ENCODE measurements around the gene RNF26.

The RNF26 gene

DNA sequence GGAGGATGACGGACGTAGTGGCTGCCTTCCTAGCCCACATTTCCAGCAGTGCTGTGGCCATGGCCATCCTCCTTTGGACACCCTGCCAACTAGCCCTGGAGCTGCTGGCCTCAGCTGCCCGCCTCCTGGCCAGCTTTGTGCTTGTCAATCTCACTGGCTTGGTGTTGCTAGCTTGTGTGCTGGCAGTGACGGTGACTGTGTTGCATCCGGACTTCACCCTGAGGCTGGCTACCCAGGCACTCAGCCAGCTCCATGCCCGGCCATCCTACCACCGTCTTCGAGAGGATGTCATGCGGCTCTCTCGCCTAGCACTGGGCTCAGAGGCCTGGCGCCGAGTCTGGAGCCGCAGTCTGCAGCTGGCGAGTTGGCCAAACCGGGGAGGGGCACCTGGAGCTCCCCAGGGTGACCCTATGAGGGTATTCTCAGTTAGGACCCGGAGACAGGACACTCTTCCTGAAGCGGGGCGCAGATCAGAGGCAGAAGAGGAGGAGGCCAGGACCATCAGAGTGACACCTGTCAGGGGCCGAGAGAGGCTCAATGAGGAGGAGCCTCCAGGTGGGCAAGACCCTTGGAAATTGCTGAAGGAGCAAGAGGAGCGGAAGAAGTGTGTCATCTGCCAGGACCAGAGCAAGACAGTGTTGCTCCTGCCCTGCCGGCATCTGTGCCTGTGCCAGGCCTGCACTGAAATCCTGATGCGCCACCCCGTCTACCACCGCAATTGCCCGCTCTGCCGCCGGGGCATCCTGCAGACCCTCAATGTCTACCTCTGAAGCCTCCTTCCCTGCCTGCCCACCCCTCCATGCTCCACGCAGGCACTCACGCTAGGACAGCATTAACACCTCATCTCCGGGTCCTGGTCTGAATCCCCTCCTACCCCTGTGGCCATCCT is 1.6 kb downstream of the RNF26 start:
- peak overlapping the region in 1 of 2 donors; percentile 90 for H3K4me3 ChIP-seq (ENCODE audit: low read length in 2 of 2)
- H3K27me3 ChIP-seq (ENCODE audit: control insufficient read depth in 2 of 2, insufficient read depth in 2 of 2, low read length in 2 of 2), result peaks cover 6 to 8% of the 10 kb centered on the region in 2 donors

DNA sequence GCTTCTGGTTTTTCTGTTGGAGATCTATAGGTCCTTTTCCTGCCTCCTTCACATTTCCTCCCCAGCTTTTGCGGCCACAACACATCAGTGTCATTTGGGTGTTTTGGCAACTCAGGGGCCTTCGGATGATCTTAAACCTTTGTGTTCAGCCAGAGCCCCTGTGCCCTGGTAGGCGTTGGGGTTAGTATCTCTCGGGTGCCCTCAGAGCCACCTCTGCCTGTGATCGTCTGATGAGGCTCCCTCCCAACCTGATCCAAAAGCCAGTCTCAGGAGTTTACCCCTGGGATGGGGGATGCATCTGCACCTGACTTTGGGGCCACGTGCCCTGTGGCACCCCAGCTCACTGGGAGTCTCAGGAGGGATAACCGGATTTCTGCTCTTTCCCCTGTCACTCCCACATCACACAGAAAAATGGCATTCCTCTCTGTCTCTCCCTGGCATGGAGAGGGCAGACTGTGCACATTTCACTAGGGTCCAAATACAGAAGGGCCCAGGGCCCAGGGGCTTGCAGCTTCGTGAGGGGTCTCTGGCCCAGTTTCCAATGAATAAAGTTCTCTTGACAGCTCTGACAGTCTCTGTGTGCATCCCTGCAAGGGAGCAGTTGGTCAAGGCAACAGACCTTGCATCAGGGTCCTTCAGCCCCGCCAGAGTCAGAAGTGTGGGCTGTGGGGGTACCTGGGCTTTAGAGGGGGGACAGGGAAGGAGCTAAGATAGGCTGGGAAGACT is 2.6 kb downstream of the RNF26 start:
- H3K9me3 ChIP-seq (ENCODE audit: control insufficient read depth in 2 of 2, low read length in 2 of 2), result no peaks in the 10 kb centered on the region
- peaks cover 11 to 17% of the 10 kb centered on the region in 2 donors for H3K27me3 ChIP-seq (ENCODE audit: control insufficient read depth in 2 of 2, insufficient read depth in 2 of 2, low read length in 2 of 2)
- H3K36me3 ChIP-seq (ENCODE audit: control insufficient read depth in 2 of 2, insufficient read depth in 2 of 2, low read length in 2 of 2), result peaks cover 2 to 3% of the 10 kb centered on the region in 2 donors
- peak overlapping the region in 1 of 2 donors; percentile 58 for H3K27ac ChIP-seq (ENCODE audit: low read depth in 2 of 2, low read length in 2 of 2)
- H3K9ac ChIP-seq (ENCODE audit: low read depth in 1 of 2, low read length in 2 of 2), result no peak overlapping the region
- no peak overlapping the region for H3K4me3 ChIP-seq (ENCODE audit: low read length in 2 of 2)
- peaks cover 32 to 33% of the 10 kb centered on the region in 2 donors for H3K4me1 ChIP-seq (ENCODE audit: control insufficient read depth in 2 of 2, insufficient read depth in 2 of 2, low read length in 2 of 2)

More for the DNA sequence above, 1.6 kb downstream of the RNF26 start:
- Histone ChIP-seq H3K9me3 (ENCODE audit: control insufficient read depth in 2 of 2, low read length in 2 of 2) (no peaks in the 10 kb centered on the region), H3K4me1 (ENCODE audit: control insufficient read depth in 2 of 2, insufficient read depth in 2 of 2, low read length in 2 of 2) (peaks cover 25 to 30% of the 10 kb centered on the region in 2 donors), H3K36me3 (ENCODE audit: control insufficient read depth in 2 of 2, insufficient read depth in 2 of 2, low read length in 2 of 2) (peaks cover 2 to 3% of the 10 kb centered on the region in 2 donors), H3K9ac (ENCODE audit: low read depth in 1 of 2, low read length in 2 of 2) (no peak overlapping the region), H3K27ac (ENCODE audit: low read depth in 2 of 2, low read length in 2 of 2) (no peak overlapping the region)

DNA sequence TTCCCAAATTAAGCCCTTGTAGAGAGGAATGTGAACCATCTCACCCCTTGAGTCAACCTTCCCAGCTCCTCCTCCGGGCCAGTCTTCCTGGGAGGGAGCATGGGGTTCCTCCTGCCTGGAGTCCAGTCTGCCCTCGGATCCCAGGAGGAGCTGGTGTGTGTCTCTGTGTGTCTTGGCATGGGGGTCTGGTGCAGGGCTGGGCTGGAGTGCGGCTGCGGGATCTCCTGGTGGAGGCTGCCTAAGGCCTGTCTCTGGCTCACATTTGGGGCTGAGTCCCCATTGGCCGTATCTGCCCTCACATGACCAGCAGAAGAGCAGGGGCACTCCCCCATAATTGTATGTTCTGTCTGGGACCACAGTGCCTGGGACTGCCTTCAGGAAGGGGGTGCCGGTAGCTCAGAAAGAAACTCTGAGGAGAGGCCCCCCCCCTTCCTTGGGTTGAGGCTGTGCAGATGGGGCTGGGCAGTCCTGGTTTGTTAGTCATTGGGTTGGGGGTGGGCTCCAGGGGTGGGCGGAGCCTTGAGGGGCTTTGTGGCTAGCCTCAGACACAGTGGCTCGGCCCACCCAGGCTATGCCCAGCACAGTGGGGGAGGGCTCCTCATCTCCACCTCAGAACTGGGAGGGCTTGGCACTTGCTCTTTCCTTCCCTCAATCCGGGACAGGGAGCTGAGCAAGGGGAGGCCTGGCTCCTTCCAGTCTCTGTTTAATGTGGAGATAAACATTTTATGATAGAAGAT is 3.4 kb downstream of the RNF26 start:
- H3K4me1 ChIP-seq (ENCODE audit: control insufficient read depth in 2 of 2, insufficient read depth in 2 of 2, low read length in 2 of 2), result peaks cover 32 to 33% of the 10 kb centered on the region in 2 donors
- no peaks in the 10 kb centered on the region for H3K9me3 ChIP-seq (ENCODE audit: control insufficient read depth in 2 of 2, low read length in 2 of 2)
- no peak overlapping the region for H3K4me3 ChIP-seq (ENCODE audit: low read length in 2 of 2)
- peak overlapping the region; percentile 53 to 58 for H3K27ac ChIP-seq (ENCODE audit: low read depth in 2 of 2, low read length in 2 of 2)
- peaks cover 2 to 3% of the 10 kb centered on the region in 2 donors for H3K36me3 ChIP-seq (ENCODE audit: control insufficient read depth in 2 of 2, insufficient read depth in 2 of 2, low read length in 2 of 2)
- H3K27me3 ChIP-seq (ENCODE audit: control insufficient read depth in 2 of 2, insufficient read depth in 2 of 2, low read length in 2 of 2), result peaks cover 11 to 19% of the 10 kb centered on the region in 2 donors
- no peak overlapping the region for H3K9ac ChIP-seq (ENCODE audit: low read depth in 1 of 2, low read length in 2 of 2)

DNA sequence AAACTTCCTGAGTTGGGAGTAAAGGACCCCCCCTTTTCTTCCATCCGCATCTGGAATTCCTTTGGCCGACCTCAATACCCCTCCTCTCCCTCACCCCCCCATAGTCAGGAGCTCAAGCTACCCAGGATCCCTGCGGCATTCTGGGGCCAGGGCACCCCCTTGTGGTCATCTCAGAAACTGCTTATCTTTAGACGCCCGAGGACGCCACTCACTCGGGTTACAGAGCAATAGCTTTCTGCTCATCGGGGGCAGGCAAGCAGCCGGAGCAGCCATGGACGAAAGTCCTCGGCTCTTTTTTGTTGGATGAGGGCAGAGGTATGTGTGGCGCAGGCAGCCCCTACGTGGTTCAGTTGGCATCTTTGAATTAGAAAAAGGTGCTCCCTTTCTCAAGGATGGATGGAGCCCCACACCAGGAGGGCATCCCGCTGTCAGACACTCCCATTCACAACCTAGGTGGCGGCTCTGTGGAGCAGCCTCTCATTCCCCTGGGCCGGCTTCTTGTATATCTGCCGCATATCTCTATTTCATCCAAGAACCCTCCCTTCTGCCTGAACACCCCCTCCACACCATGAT is 4.1 kb downstream of the RNF26 start:
- Histone ChIP-seq H3K9me3 (ENCODE audit: control insufficient read depth in 2 of 2, low read length in 2 of 2) (no peaks in the 10 kb centered on the region), H3K27me3 (ENCODE audit: control insufficient read depth in 2 of 2, insufficient read depth in 2 of 2, low read length in 2 of 2) (peaks cover 11 to 19% of the 10 kb centered on the region in 2 donors), H3K27ac (ENCODE audit: low read depth in 2 of 2, low read length in 2 of 2) (peak overlapping the region; percentile 53 to 80), H3K4me3 (ENCODE audit: low read length in 2 of 2) (peak overlapping the region; percentile 37 to 58), H3K36me3 (ENCODE audit: control insufficient read depth in 2 of 2, insufficient read depth in 2 of 2, low read length in 2 of 2) (peaks cover 2 to 3% of the 10 kb centered on the region in 2 donors), H3K9ac (ENCODE audit: low read depth in 1 of 2, low read length in 2 of 2) (no peak overlapping the region), H3K4me1 (ENCODE audit: control insufficient read depth in 2 of 2, insufficient read depth in 2 of 2, low read length in 2 of 2) (peaks cover 32 to 33% of the 10 kb centered on the region in 2 donors)

DNA sequence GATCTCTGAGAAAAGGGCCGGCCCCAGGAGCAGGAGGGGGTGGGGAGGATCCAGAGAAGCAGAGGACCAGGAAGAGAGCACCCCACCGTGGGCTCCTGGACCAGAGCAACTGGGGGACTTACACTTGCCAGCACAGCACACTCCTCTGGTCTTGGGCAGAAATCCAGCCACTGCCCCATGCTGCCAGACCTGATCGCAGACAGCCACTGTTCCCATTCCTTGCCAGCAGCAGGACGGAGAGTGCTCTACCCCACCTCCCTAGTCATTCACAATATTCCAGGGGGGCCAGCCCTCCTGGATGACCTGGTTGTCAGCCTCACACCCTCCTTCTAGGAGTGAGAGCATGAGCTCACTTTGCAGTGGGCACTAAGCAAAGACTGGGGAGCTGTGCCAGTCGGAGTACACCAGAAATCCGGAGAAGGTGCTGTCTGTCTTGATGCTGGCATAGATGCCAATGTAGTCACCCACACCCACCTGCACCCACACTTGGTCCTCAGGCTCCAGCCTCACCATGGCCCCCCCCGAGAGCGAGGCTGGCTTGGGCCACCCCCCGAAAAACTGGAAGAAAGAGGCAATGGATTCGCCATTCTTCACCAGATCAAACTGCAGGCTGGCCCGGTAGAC is 4.8 kb downstream of the RNF26 start:
- H3K36me3 ChIP-seq (ENCODE audit: control insufficient read depth in 2 of 2, insufficient read depth in 2 of 2, low read length in 2 of 2), result peaks cover 2 to 3% of the 10 kb centered on the region in 2 donors
- H3K4me3 ChIP-seq (ENCODE audit: low read length in 2 of 2), result peak overlapping the region; percentile 56 to 58
- H3K27me3 ChIP-seq (ENCODE audit: control insufficient read depth in 2 of 2, insufficient read depth in 2 of 2, low read length in 2 of 2), result peaks cover 11 to 19% of the 10 kb centered on the region in 2 donors
- peak overlapping the region; percentile 78 to 80 for H3K27ac ChIP-seq (ENCODE audit: low read depth in 2 of 2, low read length in 2 of 2)
- H3K9ac ChIP-seq (ENCODE audit: low read depth in 1 of 2, low read length in 2 of 2), result peak overlapping the region; percentile 14 to 55
- peaks cover 28 to 30% of the 10 kb centered on the region in 2 donors for H3K4me1 ChIP-seq (ENCODE audit: control insufficient read depth in 2 of 2, insufficient read depth in 2 of 2, low read length in 2 of 2)
- H3K9me3 ChIP-seq (ENCODE audit: control insufficient read depth in 2 of 2, low read length in 2 of 2), result no peaks in the 10 kb centered on the region

DNA sequence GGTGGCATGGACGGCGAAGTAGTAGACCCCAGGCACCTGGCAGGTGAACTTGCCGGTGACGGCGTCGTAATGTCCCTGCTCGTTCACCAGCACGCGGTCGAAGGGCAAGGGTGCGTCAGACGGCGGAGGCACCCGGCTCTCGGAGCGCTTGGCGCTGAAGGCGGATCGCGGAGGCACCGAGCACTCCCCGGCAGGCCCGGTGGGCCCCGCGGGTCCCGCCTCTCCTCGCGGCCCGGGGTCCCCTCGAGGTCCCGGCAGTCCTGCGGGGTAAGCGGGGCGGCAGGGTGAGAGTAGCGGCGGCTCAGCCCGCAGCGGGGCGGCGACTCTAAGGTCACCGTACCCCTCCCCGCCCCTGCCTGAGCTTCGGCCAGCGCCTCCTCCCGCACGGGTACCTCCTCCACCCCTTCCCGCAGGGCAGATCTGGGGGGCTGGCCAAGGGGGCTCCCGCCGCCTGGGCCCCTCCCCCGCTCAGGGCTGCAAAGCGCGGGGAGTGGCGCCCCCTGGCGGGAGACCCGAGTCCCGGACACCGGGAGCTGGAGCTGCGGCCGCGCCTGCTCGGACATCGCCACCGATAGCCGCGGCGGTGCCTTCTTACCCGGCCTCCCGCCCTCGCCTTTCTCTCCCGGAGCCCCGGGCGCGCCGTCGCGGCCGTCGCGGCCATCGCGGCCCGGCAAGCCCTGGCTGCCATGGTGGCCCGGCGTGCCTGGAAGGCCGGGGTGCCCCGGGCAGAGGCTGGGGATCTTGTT is 5.4 kb downstream of the RNF26 start:
- Histone ChIP-seq H3K27me3 (ENCODE audit: control insufficient read depth in 2 of 2, insufficient read depth in 2 of 2, low read length in 2 of 2) (peaks cover 11 to 19% of the 10 kb centered on the region in 2 donors), H3K4me1 (ENCODE audit: control insufficient read depth in 2 of 2, insufficient read depth in 2 of 2, low read length in 2 of 2) (peaks cover 26 to 30% of the 10 kb centered on the region in 2 donors), H3K4me3 (ENCODE audit: low read length in 2 of 2) (peak overlapping the region; percentile 56 to 58), H3K9me3 (ENCODE audit: control insufficient read depth in 2 of 2, low read length in 2 of 2) (no peaks in the 10 kb centered on the region), H3K9ac (ENCODE audit: low read depth in 1 of 2, low read length in 2 of 2) (peak overlapping the region; percentile 14 to 64), H3K27ac (ENCODE audit: low read depth in 2 of 2, low read length in 2 of 2) (peak overlapping the region; percentile 78 to 80), H3K36me3 (ENCODE audit: control insufficient read depth in 2 of 2, insufficient read depth in 2 of 2, low read length in 2 of 2) (peaks cover 2 to 3% of the 10 kb centered on the region in 2 donors)

DNA sequence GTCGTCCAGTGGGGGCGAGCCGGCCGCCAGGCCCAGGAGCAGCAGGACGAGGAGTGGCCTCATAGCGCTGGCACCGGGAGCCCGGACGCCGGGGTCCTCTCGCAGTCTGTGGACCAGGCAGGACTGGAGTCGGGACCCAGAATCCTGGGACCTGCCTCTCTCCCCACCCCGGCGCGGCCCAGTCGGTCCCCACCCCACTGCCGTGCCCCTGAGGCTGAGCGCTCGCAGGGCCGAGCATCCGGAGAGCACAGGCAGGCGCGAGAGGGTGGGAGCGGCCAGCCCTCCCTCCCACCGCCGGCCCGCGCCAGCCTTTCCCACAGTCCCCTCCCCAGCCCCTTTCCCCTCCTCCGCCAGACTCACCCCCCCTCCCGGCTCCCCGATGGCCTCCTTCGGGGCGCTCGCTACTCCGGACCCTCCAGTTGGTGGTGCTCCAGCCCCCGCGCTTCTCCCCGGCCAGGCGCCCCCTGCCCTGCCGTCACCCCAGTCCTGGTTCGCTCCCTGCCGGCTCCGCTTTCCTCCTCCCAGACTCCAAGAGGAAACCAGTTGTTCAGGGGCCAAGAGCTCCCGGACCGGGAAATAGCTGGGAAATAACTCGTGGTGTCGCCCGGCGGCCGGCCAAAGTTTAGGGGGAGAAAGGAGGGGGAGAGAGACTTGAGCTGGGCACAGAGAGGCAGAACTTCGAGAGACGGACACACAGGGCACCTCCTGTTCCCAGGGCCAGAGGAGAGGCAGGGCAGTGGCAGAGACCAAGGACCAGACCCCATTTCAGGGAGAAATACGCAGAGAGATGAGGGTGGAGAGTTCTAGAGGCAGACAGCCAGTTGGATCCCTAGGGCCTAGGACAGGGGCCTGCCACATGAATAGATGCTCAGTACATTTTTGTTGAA is 6.3 kb downstream of the RNF26 start, which contains the start of gene C1QTNF5:
Gene C1QTNF5, minus strand, starts transcription at position 549 of the 887 bp plus-strand sequence. Its CDS starts 486 bp downstream, at position 63.
- H3K36me3 ChIP-seq (ENCODE audit: control insufficient read depth in 2 of 2, insufficient read depth in 2 of 2, low read length in 2 of 2), result peaks cover 2 to 3% of the 10 kb centered on the region in 2 donors
- H3K27ac ChIP-seq (ENCODE audit: low read depth in 2 of 2, low read length in 2 of 2), result peak within 1 kb of the TSS; percentile 78 to 80
- no peaks in the 10 kb centered on the region for H3K9me3 ChIP-seq (ENCODE audit: control insufficient read depth in 2 of 2, low read length in 2 of 2)
- H3K27me3 ChIP-seq (ENCODE audit: control insufficient read depth in 2 of 2, insufficient read depth in 2 of 2, low read length in 2 of 2), result peaks cover 11 to 19% of the 10 kb centered on the region in 2 donors
- H3K4me3 ChIP-seq (ENCODE audit: low read length in 2 of 2), result peak within 1 kb of the TSS; percentile 56 to 58
- H3K9ac ChIP-seq (ENCODE audit: low read depth in 1 of 2, low read length in 2 of 2), result peak within 1 kb of the TSS in 1 of 2 donors; percentile 64
- peaks cover 20 to 22% of the 10 kb centered on the region in 2 donors for H3K4me1 ChIP-seq (ENCODE audit: control insufficient read depth in 2 of 2, insufficient read depth in 2 of 2, low read length in 2 of 2)
